IPS-18c (cell line): ENCODE measurements around the gene COL4A4.
"Not testable (repeated sequence)": the region's sequence is repeated elsewhere in the genome, so short reads cannot be mapped to it uniquely, and the experiment has no call there.

Source experiments
- H3K4me3 ChIP-seq: 2 replicates; pipeline ENCODE4 v1.7.0; 2013; ENCODE audit warnings: low read depth, mild to moderate bottlenecking, low read length, moderate library complexity; ENCODE audit not compliant: insufficient read depth
- H3K9me3 ChIP-seq: one replicate; pipeline ENCODE4 v1.6.1; 2013; ENCODE audit warnings: mild to moderate bottlenecking, low read length, moderate library complexity; ENCODE audit not compliant: control insufficient read depth, insufficient read depth

Gene COL4A4

DNA sequence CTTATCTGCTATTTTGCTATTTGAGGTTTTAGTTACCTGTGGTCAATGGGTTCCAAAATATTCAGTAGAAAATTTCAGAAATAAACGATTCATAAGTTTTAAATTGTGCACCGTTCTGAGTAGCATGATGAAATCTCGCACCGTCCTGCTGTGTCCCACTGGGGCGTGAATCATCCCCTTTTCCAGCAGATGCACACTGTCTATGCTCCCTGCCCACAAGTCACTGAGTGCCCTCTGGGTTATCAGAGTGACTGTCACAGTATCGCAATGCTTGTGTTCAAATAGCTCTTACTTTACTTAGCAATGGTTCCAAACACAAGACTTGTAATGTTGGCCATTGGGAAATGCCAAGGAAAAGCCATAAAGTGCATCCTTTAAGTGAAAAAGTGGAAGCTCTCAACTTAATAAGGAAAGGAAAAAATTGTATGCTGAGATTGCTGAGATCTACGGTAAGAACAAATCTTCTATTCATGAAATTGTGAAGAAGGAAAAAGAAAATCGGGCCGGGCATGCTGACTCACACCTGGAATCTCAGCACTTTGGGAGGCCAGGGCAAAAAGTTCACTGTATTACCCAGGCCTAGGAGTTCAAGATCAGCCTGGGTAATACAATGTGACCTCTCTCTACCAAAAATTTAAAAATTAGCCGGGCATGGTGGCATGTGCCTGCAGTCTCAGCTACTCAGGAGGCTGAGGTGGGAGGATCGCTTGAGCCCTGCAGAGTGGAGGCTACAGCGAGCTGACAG lies 13.8 kb upstream of the COL4A4 start:
- H3K4me3 ChIP-seq = no peak overlapping the region
- no peaks in the 10 kb centered on the region for H3K9me3 ChIP-seq

DNA sequence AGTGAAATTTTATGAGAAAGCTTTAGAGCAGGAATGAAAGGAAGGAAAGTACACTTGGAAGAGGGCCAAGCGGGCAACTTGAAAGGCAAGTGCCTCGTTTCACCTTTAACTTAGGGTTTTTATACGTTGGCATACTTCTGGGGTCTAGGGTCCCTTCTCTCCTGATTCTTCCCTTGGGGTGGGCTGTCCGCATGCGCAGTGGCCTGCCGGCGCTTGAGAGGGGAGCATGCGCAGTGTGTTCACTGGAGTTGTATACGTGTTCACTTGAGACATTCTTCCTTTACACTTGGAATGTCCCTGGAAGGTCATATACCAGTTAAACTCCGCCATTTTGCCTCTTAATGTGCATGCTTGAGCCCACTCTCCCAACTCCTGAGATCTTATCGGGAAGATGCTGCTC lies 7.8 kb upstream of the COL4A4 start:
- not testable (repeated sequence) for H3K9me3 ChIP-seq, H3K4me3 ChIP-seq

DNA sequence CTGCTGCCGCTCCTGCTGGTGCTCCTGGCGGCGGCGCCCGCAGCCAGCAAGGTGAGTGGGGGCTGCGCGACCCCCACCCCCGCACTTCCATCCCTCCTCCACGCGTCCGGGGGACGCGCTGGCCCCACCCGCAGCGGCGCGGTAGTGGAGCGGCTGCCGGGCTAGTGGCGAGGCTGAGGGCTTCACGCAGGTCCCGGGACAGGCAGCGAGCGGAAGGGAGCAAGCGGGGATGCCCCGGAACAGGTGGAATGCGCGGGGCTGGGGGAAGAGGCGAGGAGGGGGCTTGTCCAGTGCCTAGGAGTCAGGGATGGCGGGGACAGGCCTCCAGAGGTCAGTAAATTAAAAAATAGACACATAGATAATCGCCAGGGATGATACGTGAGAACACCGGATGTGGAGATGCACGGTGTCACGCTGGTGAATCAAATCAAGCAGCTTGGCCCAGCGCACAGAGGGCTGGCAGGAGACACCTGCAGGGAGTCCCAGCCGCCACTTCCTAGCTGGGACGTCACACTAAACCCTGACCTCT lies 822 bp upstream of the COL4A4 start:
- Histone ChIP-seq H3K4me3 (peak overlapping the region; percentile 71), H3K9me3 (no peaks in the 10 kb centered on the region)

DNA sequence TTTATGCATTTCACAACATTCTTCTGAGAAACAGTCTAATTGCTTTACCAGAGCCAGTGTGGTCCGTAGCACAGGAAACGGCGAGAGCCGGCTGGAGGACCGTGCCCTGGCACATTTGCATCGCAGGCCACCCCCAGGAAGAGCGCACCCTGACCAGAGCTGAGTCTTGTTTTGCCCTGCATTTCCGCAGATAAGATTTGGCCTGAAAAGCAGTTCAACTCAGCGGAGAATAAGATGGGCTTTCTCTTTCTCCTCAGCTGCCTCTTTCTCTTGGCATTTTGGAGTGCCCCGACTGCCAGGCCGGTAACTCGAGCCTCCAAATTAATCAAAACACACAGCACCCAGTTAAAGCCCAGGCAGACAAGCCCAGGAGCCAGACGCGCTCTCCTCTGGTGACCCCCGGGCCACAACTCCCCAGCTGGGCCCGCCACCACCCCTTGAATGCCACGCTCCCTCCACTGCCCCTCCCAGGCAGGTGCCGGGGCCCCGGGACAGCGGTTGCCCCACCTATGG lies 464 bp downstream of the COL4A4 start:
- Histone ChIP-seq H3K9me3 (no peaks in the 10 kb centered on the region), H3K4me3 (peak overlapping the region; percentile 71)

DNA sequence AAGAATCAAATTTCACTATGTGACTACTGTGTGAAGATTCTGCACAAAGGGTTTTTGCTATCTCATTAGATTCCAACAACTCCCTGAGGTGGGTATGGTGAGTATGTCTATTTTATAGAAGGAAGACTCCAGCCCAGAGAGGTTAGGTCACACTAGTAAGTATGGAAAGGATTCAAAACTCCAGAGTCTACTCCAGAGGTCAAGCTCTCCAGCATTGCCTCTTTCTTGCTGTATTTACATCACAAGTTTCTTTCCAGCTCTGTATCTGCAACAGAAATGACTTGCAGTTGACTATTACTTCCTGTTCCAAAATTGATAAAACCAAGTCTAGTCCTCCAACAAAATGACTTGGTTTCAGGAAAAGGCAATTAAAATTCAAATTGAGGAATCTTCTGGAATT lies 2.1 kb downstream of the COL4A4 start:
- Histone ChIP-seq H3K9me3 (no peaks in the 10 kb centered on the region), H3K4me3 (no peak overlapping the region)

DNA sequence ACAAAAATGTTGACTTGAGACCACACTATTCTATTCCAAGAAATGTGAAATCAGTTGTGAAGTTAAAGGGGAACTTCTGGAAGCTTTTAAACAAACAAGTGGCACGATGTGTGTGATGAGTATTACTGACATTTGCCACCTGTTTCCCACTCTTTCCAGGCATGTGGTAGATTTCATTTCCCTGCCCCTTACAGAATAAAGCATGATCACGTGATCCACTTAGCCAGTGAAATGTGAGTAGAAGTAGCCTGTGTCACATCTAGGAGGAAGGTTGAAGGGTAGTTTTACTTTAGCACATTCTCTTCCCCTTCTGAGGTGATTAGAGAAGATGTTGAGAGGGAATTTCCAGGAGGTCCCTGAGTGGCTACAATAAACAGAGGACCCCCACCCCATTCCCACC lies 3.8 kb downstream of the COL4A4 start:
- no peaks in the 10 kb centered on the region for H3K9me3 ChIP-seq
- H3K4me3 ChIP-seq = no peak overlapping the region

DNA sequence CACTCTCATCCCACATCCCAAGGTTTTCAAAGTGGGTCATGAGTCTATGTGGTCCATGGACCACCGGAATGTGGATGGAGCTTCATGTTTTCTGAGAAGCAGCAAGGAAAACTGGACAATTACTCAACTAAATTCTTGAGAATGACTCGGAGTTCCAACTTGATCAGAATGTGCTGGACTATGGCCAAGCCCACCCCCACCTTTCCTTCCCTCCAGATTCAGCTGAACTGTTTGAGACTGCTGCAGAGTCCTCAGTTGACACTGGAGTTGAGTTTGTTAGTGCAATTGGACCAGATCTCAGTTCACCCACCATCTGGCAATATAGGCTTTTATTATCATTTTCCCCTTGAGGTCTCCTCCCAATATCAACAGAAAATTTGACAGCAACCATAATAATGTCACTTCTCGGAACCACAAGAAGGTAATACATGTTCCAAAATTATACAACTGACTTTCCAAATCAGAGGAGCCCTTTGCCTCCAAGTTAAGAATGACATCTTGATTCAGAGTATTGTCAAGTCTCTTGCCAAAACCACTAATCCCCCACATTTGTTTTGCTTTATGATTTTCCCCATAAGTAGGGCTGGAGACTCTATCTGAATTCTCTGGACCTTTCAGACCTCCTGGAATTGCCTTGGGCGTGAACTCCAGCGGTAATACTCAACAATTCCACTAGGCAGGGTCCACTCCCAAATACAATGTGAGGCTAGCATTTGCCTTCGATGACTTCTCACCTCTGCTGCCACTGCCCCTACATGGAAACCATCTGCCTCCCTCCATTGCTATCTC lies 8.8 kb downstream of the COL4A4 start:
- no peak overlapping the region for H3K4me3 ChIP-seq
- H3K9me3 ChIP-seq = no peaks in the 10 kb centered on the region

DNA sequence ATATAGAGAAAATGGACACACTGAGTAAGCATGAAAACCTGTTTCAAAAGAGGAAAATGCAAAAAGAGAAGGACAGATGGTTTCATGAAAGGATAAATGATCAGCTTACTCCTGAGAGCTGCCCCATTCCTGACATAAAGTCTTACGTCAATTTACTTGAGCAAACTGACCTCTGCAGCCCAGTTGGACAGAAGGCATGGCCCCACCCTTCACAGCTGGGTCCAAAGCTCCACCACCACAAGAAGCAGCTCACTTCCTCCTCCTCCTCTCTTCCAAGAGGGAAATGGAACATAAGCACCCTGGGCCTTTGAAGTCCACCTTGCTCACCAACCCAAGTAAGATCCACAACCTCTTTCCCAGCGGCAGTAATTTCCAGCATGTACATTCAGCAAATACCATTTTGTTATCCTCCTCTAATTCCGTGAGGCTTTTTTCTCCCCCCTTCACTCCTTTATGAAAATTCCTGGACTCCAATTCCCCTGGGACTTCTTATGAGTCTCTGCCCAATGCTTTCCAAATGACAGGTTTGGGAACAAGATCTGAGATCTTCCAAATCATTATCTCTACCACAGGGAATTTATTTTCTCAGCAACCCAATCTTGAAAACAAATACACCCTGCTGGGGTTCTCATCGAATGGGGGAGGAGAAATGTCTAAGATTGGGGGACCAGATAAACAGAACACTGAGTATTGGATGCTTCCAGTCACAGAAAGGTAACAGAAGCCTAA lies 10.1 kb downstream of the COL4A4 start:
- no peak overlapping the region for H3K4me3 ChIP-seq

DNA sequence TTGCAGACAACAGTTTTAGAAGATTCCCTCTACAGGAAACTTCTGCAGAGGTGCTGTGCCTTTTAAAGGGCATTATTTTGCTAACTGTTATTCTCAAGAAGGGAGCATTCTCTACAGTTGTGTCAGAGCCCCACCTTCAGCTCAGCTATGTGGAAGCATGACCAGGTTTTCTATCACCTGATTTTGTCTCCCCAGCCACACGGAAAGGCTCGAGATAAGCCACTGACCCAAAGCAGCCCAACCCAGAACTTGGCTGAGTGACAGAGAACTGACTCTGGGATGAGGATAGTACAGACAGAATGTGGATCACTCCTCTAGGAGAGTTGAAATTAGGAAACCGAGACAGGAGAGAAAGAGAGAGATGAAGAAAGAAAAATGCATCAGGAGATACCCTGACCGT lies 10.7 kb downstream of the COL4A4 start:
- H3K4me3 ChIP-seq = no peak overlapping the region
- H3K9me3 ChIP-seq = no peaks in the 10 kb centered on the region

More for the DNA sequence above, 10.1 kb downstream of the COL4A4 start:
- no peaks in the 10 kb centered on the region for H3K9me3 ChIP-seq

DNA sequence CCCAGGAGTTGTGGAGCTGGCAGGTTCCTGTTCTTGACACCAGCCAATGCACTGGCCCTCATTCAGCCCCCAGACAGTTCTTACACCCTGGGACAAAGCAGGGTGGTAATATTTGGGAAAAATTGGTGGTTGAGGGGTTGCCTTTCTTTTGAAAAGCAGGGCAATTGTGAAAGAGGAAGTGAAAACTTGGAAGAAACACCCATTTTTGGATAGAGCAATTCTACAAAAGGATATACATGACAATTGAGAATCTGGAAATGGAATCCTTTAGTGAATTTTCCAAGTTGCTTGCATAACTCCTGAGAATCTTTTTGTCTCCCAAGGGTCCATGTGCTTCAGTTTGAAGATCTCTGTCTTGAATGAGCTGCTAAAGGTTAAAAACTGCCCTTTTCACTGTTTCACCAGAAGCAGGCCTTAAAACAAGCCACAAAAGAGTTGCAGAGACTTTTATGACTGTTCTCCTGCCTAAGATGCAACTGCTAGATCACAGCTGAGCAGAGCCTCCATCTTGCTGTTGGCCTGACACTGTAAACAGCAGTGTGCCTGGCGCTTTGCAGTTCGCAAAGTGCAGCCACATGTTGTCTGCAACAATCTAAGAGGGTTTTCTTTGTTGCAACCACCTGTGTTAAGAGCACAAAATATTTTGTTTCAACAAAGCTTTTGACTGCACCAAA lies 11.8 kb downstream of the COL4A4 start:
- H3K9me3 ChIP-seq = no peaks in the 10 kb centered on the region

DNA sequence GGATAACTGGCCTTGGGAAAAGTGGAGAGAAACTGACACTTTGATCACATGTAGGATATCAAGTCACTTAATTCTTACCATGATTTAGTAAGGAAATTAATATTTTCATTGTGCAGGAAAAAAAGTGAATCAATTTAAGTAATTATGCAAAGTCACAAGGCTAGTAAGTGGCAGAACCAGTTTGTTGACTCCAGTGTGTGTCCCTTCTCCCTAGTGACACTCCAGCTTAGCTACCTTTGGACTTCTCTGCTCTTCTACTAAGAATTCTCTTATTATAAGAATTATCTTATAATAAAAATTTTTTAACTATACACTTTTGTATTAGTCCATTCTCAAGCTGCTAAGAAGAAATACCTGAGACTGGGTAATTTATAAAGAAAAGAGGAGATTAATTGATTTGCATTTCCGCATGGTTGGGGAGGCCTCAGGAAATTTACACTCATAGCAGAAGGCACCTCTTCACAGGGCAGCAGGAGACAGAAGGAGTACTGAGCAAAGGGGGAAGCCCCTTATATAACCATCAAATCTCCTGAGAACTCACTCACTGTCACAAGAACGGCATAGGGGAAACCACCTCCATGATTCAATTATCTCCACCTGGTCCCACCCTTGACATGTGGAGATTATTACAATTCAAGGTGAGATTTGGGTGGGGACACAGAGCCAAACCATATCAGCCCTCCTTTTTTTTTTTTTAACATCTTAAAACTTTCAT lies 13.6 kb downstream of the COL4A4 start:
- H3K4me3 ChIP-seq = no peak overlapping the region
- H3K9me3 ChIP-seq = no peaks in the 10 kb centered on the region

More for the DNA sequence above, 11.8 kb downstream of the COL4A4 start:
- H3K4me3 ChIP-seq = no peak overlapping the region

DNA sequence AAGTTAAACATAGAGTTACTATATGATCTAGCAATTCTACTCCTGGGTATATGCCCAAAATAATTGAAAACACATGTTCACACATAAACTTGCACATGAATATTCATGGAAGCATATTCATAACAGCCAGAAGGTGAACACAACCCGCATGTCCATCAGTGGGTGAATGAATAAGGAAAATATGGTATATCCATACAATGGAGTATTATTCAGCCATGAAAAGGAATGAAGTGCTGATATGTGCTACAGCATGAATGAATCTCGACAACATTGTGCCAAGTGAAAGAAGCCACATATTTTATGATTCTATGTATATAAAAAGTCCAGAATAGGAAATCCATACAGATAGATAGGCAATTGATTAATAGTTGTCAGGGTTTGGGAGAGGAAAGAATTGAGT lies 15.9 kb downstream of the COL4A4 start:
- Histone ChIP-seq H3K4me3 (no peak overlapping the region), H3K9me3 (no peaks in the 10 kb centered on the region)

DNA sequence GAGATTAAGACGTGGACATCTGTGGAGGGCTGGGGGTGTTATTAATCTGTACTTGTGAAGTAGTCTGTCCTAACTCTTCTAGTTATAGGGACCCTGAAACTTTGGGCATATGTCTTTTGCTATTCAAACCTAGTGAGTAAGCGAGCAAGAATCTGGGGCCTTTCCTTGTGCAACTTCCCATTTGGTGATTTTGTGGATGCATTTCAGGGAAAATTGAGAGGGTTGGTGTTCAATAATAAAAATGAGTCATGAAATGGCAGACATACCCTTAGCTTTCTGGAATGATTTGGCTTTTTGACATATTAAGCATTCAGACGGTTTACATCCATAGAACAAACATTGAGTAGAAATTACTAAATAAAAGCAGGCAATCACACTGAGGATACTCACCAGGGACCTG lies 17.0 kb downstream of the COL4A4 start:
- H3K9me3 ChIP-seq = no peaks in the 10 kb centered on the region
- no peak overlapping the region for H3K4me3 ChIP-seq

DNA sequence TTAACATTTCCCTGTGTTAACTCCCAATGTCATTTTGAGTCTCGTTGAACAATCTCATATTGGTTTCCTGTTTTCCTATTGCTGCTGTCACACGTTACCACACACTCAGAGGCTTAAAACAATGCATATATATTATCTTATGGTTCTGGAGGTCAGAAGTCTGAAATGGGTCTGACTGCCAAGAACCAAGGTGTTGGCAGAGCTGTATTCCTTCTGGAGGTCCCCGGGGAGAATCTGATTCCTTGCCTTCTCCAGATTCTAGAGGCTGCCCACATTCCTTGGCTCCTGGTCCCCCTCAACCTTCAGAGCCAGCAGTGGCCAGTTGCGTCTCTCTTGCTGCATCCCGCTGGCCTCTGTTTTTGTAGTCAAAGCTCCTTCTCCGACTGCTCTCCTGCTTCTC lies 17.5 kb downstream of the COL4A4 start:
- Histone ChIP-seq H3K9me3 (no peaks in the 10 kb centered on the region), H3K4me3 (no peak overlapping the region)

DNA sequence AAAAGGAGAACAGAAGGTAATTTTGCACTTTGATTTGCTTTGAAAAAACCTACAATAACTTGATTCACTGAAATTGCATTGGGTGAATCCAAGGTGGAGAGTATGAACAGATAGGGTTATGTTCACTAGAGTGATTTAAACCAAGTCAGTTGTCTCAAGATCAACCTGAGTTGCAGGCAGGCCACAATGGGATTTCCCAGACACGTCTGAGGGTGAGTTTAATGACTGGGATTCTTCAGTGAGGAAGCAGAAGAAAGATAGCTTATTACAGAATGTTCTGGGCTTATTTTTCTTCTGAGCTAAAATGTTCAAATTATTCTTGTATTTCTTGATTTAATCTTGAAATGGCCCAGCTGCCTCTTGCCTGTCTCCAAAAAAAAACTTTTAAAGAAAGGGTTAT lies 20.1 kb downstream of the COL4A4 start:
- no peak overlapping the region for H3K4me3 ChIP-seq
- no peaks in the 10 kb centered on the region for H3K9me3 ChIP-seq

DNA sequence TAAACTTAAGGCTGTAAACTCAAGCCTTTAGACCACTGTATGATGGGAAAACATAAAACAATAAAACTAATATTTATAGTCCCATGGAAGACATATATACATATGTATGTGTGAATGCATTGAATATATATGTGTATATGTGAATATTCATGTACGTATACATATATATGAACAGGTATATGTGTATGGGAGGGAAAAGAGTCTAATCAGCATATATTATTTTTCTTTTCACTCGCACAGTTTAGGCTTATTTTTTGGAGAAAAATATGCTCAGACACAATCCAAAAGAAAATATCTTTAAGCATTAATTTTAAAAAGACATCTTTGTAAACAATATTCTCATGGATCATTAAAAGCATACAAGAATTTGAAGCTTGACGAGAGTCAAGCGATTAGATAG lies 22.7 kb downstream of the COL4A4 start:
- no peaks in the 10 kb centered on the region for H3K9me3 ChIP-seq
- H3K4me3 ChIP-seq = no peak overlapping the region
